ENCODE data around the gene CARD10. TPM values are rescaled to one million over a fixed set of nuclear protein-coding genes. Genes with fewer than 3 reads are reported as not detected.

Gene CARD10
- total RNA-seq, 1 experiment from 2014 or later = 22.7 TPM

DNA sequence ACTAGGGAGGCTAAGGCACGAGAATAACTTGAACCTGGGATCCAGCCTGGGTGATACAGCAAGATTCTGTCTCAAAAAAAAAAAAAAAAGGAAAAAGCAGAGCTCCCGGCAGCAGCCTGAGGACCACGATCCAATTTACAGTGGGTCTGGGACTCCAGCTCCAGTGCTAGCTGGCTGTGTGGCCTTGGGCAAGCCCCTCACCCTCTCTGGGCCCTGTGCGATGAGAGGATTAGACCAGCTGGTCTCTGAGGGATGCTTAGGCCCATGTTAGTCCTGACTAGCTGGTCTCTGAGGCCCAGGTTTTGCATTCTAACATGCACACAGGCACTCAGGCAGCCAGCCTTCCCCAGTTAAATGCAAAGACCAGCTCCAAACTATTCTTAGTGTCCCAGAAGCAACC is 13.7 kb downstream of the CARD10 start:
- Mint-ChIP-seq H3K27me3 (ENCODE audit: insufficient read depth, unreplicated experiment) (no peaks in the 10 kb centered on the region), H3K27ac (ENCODE audit: low read depth, unreplicated experiment) (no peak overlapping the region), H3K36me3 (ENCODE audit: insufficient read depth, unreplicated experiment) (peaks cover 27% of the 10 kb centered on the region), H3K4me1 (ENCODE audit: insufficient read depth, unreplicated experiment) (peaks cover 21% of the 10 kb centered on the region), H3K9me3 (ENCODE audit: unreplicated experiment) (no peaks in the 10 kb centered on the region), H3K4me3 (ENCODE audit: unreplicated experiment) (no peak overlapping the region)
- BruUV-seq (replicated peaks) = no TSS peak
- TF ChIP-seq, protein P1, sequence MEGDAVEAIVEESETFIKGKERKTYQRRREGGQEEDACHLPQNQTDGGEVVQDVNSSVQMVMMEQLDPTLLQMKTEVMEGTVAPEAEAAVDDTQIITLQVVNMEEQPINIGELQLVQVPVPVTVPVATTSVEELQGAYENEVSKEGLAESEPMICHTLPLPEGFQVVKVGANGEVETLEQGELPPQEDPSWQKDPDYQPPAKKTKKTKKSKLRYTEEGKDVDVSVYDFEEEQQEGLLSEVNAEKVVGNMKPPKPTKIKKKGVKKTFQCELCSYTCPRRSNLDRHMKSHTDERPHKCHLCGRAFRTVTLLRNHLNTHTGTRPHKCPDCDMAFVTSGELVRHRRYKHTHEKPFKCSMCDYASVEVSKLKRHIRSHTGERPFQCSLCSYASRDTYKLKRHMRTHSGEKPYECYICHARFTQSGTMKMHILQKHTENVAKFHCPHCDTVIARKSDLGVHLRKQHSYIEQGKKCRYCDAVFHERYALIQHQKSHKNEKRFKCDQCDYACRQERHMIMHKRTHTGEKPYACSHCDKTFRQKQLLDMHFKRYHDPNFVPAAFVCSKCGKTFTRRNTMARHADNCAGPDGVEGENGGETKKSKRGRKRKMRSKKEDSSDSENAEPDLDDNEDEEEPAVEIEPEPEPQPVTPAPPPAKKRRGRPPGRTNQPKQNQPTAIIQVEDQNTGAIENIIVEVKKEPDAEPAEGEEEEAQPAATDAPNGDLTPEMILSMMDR (IDR thresholded peaks at IDR 0.05; ENCODE audit: unreplicated experiment) = no peak
- ChIA-PET CTCF (interaction anchor here (0.8 to 2.1 kb wide), 3 partner anchors 8 to 87 kb away, joined by 3 to 8 read pairs (median 3); no protein-coding TSS in a partner anchor), POLR2A (interaction anchor here (0.6 to 0.7 kb wide), 3 partner anchors 14 to 976 kb away, joined by 3 to 5 read pairs (median 3); partner anchors contain the start of gene CARD10)
- intact Hi-C loops (cut with micrococcal nuclease) = no loop called here
- no peak for DNase-seq (ENCODE audit: unreplicated experiment)

DNA sequence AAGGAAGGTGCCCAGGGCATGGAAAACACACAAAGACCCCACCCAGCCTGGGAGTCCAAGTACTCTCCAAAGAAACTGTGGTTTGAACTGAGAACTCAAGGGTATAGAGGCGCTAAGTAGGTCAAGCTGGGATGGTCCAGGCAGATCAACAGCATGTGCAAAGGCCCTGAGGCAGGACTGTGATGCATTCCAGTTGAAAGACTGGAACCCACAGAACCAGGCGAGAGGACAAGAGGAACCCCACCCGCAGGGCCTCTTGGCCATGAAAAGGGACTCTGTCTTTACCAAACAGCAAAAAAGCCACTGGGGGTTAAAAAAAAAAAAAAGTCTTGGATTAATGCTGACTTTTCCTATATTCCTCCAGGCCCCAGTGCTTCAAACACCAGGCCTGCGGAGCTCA is 14.3 kb downstream of the CARD10 start:
- Mint-ChIP-seq H3K9me3 (ENCODE audit: unreplicated experiment) (no peaks in the 10 kb centered on the region), H3K27me3 (ENCODE audit: insufficient read depth, unreplicated experiment) (no peaks in the 10 kb centered on the region), H3K4me1 (ENCODE audit: insufficient read depth, unreplicated experiment) (peaks cover 21% of the 10 kb centered on the region), H3K27ac (ENCODE audit: low read depth, unreplicated experiment) (no peak overlapping the region), H3K36me3 (ENCODE audit: insufficient read depth, unreplicated experiment) (peaks cover 27% of the 10 kb centered on the region), H3K4me3 (ENCODE audit: unreplicated experiment) (no peak overlapping the region)
- BruUV-seq (replicated peaks) = no TSS peak
- no peak for DNase-seq (ENCODE audit: unreplicated experiment)
- TF ChIP-seq, protein P1 (IDR thresholded peaks at IDR 0.05; ENCODE audit: unreplicated experiment) = no peak
- intact Hi-C loops (cut with micrococcal nuclease) = no loop called here
- ChIA-PET CTCF (interaction anchor here (0.6 to 2.1 kb wide), 4 partner anchors 9 to 275 kb away, joined by 3 to 8 read pairs (median 3); no protein-coding TSS in a partner anchor), POLR2A (interaction anchor here (0.6 to 0.7 kb wide), 2 partner anchors 132 to 976 kb away, joined by 3 read pairs; no protein-coding TSS in a partner anchor)

DNA sequence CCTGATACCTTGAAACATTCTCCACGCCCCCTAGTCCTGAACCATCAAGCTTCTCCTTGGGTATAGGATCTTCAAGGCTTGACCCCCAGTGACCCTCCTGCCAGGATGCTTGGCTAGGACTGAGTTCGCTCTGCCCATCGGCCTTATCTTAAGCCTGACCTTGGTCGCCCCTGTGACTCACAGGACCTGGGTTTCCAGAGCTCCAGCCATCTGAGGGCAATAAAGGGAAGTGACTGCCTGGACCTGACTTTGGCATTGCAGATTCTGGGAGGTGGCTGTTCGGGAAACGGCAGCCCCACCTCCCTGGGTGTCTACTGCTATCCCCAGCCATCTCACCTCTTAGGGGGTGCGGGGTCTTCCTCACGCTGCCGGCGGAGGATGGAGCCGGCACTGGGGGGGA is 15.4 kb downstream of the CARD10 start:
- no peak overlapping the region for H3K4me3 Mint-ChIP-seq (ENCODE audit: unreplicated experiment)
- no peaks in the 10 kb centered on the region for H3K9me3 Mint-ChIP-seq (ENCODE audit: unreplicated experiment)
- DNase-seq (ENCODE audit: unreplicated experiment) = no peak
- TF ChIP-seq, protein P1 (IDR thresholded peaks at IDR 0.05; ENCODE audit: unreplicated experiment) = no peak
- CTCF ChIA-PET = no interaction called here
- POLR2A ChIA-PET = no interaction called here
- intact Hi-C loops (cut with micrococcal nuclease) = no loop called here
- no peak overlapping the region for H3K27ac Mint-ChIP-seq (ENCODE audit: low read depth, unreplicated experiment)
- H3K27me3 Mint-ChIP-seq (ENCODE audit: insufficient read depth, unreplicated experiment) = no peaks in the 10 kb centered on the region
- H3K36me3 Mint-ChIP-seq (ENCODE audit: insufficient read depth, unreplicated experiment) = peaks cover 27% of the 10 kb centered on the region
- peaks cover 21% of the 10 kb centered on the region for H3K4me1 Mint-ChIP-seq (ENCODE audit: insufficient read depth, unreplicated experiment)
- BruUV-seq (replicated peaks) = no TSS peak

DNA sequence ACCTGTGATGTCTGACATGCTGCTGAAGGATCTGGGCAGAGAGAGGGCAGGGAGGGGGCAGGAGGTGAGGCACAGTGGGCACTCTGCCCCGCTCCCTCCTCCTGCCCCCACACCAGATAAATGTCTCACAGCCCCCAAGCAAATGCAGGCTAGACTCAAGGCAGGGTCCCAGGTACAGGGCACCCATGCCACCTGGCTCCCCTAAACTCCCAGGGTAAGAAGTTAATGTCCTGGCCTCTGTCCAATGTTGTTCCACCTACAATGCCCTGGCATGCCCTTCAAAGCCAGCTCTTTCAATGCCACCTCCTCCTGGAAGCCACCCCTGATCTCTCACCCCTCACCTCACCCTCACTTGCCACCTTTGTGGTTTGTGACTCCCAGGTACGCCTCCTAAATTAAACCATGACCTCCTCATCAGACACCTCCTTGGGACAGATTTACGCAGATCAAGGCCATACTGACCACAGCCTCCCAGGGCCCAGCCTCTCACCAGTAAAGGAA is 16.0 kb downstream of the CARD10 start:
- no peak overlapping the region for H3K27ac Mint-ChIP-seq (ENCODE audit: low read depth, unreplicated experiment)

More for the DNA sequence above, 16.0 kb downstream of the CARD10 start:
- no peak overlapping the region for H3K4me3 Mint-ChIP-seq (ENCODE audit: unreplicated experiment)
- TF ChIP-seq, protein P1 (IDR thresholded peaks at IDR 0.05; ENCODE audit: unreplicated experiment) = no peak
- ChIA-PET CTCF (no interaction called here), POLR2A (no interaction called here)
- DNase-seq (ENCODE audit: unreplicated experiment) = no peak
- intact Hi-C loops (cut with micrococcal nuclease) = no loop called here
- no peaks in the 10 kb centered on the region for H3K9me3 Mint-ChIP-seq (ENCODE audit: unreplicated experiment)
- BruUV-seq (replicated peaks) = no TSS peak
- peaks cover 27% of the 10 kb centered on the region for H3K36me3 Mint-ChIP-seq (ENCODE audit: insufficient read depth, unreplicated experiment)
- peaks cover 21% of the 10 kb centered on the region for H3K4me1 Mint-ChIP-seq (ENCODE audit: insufficient read depth, unreplicated experiment)
- H3K27me3 Mint-ChIP-seq (ENCODE audit: insufficient read depth, unreplicated experiment) = no peaks in the 10 kb centered on the region
